ENCODE measurements around the gene PRDM5. TPM values are rescaled to one million over a fixed set of nuclear protein-coding genes. Genes with fewer than 3 reads are reported as not detected.
A peak's percentile ranks its signal among the peaks of the same experiment; 100 is the strongest.

PRDM5 gene
- total and polyA plus RNA-seq, 2 donors from 2014 or later: 2.6 to 9.1 TPM

DNA sequence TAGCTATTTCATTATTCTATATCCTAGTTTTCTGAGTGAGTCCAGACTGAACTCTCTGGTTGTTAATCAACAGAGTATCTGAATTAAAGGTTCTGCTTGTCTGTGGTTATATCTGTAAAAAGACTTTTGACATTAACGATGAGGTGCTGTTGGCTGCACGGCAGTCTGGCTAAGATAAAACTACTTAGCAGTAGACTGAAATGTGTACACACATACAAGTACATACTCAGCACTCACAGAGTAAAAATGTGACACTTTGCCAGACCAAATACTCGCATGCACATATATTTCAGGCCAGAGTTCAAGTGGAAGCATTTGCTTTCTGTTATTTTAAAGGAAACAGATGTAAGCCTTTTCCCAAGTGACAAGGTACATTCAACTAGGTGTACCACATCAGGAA is 80.5 kb downstream of the PRDM5 start:
- H3K9me3 ChIP-seq (ENCODE audit: control insufficient read depth in 2 of 3, insufficient read depth in 1 of 3, low read length in 3 of 3): no peaks in the 10 kb centered on the region
- TF ChIP-seq, protein P1, sequence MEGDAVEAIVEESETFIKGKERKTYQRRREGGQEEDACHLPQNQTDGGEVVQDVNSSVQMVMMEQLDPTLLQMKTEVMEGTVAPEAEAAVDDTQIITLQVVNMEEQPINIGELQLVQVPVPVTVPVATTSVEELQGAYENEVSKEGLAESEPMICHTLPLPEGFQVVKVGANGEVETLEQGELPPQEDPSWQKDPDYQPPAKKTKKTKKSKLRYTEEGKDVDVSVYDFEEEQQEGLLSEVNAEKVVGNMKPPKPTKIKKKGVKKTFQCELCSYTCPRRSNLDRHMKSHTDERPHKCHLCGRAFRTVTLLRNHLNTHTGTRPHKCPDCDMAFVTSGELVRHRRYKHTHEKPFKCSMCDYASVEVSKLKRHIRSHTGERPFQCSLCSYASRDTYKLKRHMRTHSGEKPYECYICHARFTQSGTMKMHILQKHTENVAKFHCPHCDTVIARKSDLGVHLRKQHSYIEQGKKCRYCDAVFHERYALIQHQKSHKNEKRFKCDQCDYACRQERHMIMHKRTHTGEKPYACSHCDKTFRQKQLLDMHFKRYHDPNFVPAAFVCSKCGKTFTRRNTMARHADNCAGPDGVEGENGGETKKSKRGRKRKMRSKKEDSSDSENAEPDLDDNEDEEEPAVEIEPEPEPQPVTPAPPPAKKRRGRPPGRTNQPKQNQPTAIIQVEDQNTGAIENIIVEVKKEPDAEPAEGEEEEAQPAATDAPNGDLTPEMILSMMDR (IDR thresholded peaks at IDR 0.05; ENCODE audit: borderline replicate concordance, extremely low read depth, insufficient read depth): no peak

DNA sequence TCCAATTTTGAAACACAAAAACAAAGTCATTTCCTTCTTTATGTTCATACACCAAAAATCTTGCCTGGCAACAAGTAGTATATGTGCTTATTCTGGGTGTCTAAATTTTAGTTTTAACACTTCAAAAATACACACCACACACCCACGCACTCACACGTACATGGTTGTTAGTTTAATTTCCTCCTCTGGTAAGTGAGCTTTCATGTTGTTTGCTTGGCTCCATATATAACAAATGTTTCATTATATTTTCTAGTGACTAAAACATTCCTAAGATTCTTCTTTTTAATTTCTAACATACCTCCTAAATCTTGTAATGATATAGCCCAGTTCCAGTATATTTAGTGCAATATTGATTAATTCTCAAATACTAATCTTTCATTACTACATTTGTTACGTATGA is 80.9 kb downstream of the PRDM5 start:
- H3K27ac ChIP-seq (ENCODE audit: low read depth in 2 of 2, low read length in 2 of 2): no peak overlapping the region
- H3K4me3 ChIP-seq (ENCODE audit: low read length in 3 of 3): no peak overlapping the region
- intact Hi-C loops (cut with DNase I): no loop called here
- H3K36me3 ChIP-seq (ENCODE audit: control insufficient read depth in 2 of 3, insufficient read depth in 3 of 3, low read length in 3 of 3): no peaks in the 10 kb centered on the region
- no peak overlapping the region for H3K9ac ChIP-seq (ENCODE audit: low read length in 3 of 3)
- no peak for FAIRE-seq
- peak in 2 of 5 donors; percentile 13 to 26 for DNase-seq
- no peaks in the 10 kb centered on the region for H3K9me3 ChIP-seq (ENCODE audit: control insufficient read depth in 2 of 3, insufficient read depth in 1 of 3, low read length in 3 of 3)
- H3K4me1 ChIP-seq (ENCODE audit: control insufficient read depth in 2 of 3, insufficient read depth in 2 of 3, low read depth in 1 of 3, low read length in 3 of 3): no peaks in the 10 kb centered on the region
- no peaks in the 10 kb centered on the region for H3K27me3 ChIP-seq (ENCODE audit: control insufficient read depth, insufficient read depth, low read length)
- TF ChIP-seq, protein P1 (IDR thresholded peaks at IDR 0.05; ENCODE audit: borderline replicate concordance, extremely low read depth, insufficient read depth): no peak

More for the DNA sequence above, 80.5 kb downstream of the PRDM5 start:
- H3K27me3 ChIP-seq (ENCODE audit: control insufficient read depth, insufficient read depth, low read length): no peaks in the 10 kb centered on the region
- intact Hi-C loops (cut with DNase I): no loop called here
- H3K36me3 ChIP-seq (ENCODE audit: control insufficient read depth in 2 of 3, insufficient read depth in 3 of 3, low read length in 3 of 3): no peaks in the 10 kb centered on the region
- no peak overlapping the region for H3K9ac ChIP-seq (ENCODE audit: low read length in 3 of 3)
- DNase-seq (peak in 2 of 5 donors; percentile 21 to 55), FAIRE-seq (no peak)
- no peaks in the 10 kb centered on the region for H3K4me1 ChIP-seq (ENCODE audit: control insufficient read depth in 2 of 3, insufficient read depth in 2 of 3, low read depth in 1 of 3, low read length in 3 of 3)
- no peak overlapping the region for H3K4me3 ChIP-seq (ENCODE audit: low read length in 3 of 3)
- no peak overlapping the region for H3K27ac ChIP-seq (ENCODE audit: low read depth in 2 of 2, low read length in 2 of 2)

GRCh38 chr4:120839974-120840751 is 82.4 kb downstream of the PRDM5 start:
- Histone ChIP-seq H3K4me1 (ENCODE audit: control insufficient read depth in 2 of 3, insufficient read depth in 2 of 3, low read depth in 1 of 3, low read length in 3 of 3) (no peaks in the 10 kb centered on the region), H3K27me3 (ENCODE audit: control insufficient read depth, insufficient read depth, low read length) (no peaks in the 10 kb centered on the region), H3K4me3 (ENCODE audit: low read length in 3 of 3) (no peak overlapping the region), H3K27ac (ENCODE audit: low read depth in 2 of 2, low read length in 2 of 2) (no peak overlapping the region), H3K9me3 (ENCODE audit: control insufficient read depth in 2 of 3, insufficient read depth in 1 of 3, low read length in 3 of 3) (no peaks in the 10 kb centered on the region), H3K36me3 (ENCODE audit: control insufficient read depth in 2 of 3, insufficient read depth in 3 of 3, low read length in 3 of 3) (no peaks in the 10 kb centered on the region), H3K9ac (ENCODE audit: low read length in 3 of 3) (no peak overlapping the region)
- DNase-seq: peak in 1 of 5 donors; percentile 62
- intact Hi-C loops (cut with DNase I): no loop called here
- TF ChIP-seq, protein P1 (IDR thresholded peaks at IDR 0.05; ENCODE audit: borderline replicate concordance, extremely low read depth, insufficient read depth): no peak
- FAIRE-seq: no peak
